D721Med (cell line): ENCODE data around the gene HIVEP3.

ENCODE experiments used
- DNase-seq: peaks from one replicate; pipeline ENCODE4 v3.0.0; 2011; ENCODE audit warnings: low spot score; ENCODE audit not compliant: insufficient read length
- FAIRE-seq: peaks from 2 replicates; lab custom pipeline; 2011; peaks lifted over from hg19 to GRCh38; lab: Jason Lieb, UNC
- CTCF ChIP-seq: IDR thresholded peaks from 2 replicates; pipeline ENCODE4 v1.5.1; 2012; ENCODE audit warnings: mild to moderate bottlenecking, control low read depth; ENCODE audit not compliant: insufficient read depth; ENCODE audit errors: missing control alignments

Gene HIVEP3

GRCh38 chr1:41611932-41612450 lies 306.7 kb downstream of the HIVEP3 start:
- no peak for DNase-seq
- TF ChIP-seq CTCF: no peak
- no peak for FAIRE-seq

GRCh38 chr1:41611068-41611931 lies 307.4 kb downstream of the HIVEP3 start:
- FAIRE-seq (no peak), DNase-seq (no peak)
- TF ChIP-seq CTCF: no peak

- FAIRE-seq: no peak
- DNase-seq: no peak
- TF ChIP-seq CTCF: no peak
Measured at GRCh38 chr1:41610361-41610760, 308.4 kb downstream of the HIVEP3 start.

GRCh38 chr1:41609166-41609883 lies 309.4 kb downstream of the HIVEP3 start:
- DNase-seq (no peak), FAIRE-seq (no peak)
- TF ChIP-seq CTCF: no peak

GRCh38 chr1:41608211-41608610 lies 310.5 kb downstream of the HIVEP3 start:
- TF ChIP-seq CTCF: no peak
- no peak for DNase-seq
- FAIRE-seq: no peak

- TF ChIP-seq CTCF: no peak
- DNase-seq: no peak
- no peak for FAIRE-seq
Measured at GRCh38 chr1:41607808-41608207, 310.9 kb downstream of the HIVEP3 start.

- DNase-seq (no peak), FAIRE-seq (no peak)
- TF ChIP-seq CTCF: peak; percentile 10
Measured at GRCh38 chr1:41599912-41600311, 318.8 kb downstream of the HIVEP3 start.
